NCI-H1105 (cell line): Measurements from ENCODE around the gene ARID2.

Experiments
- DNase-seq: peaks from one replicate; lab custom pipeline; 2025; lab: John Stamatoyannopoulos, UW

ARID2 gene

DNA sequence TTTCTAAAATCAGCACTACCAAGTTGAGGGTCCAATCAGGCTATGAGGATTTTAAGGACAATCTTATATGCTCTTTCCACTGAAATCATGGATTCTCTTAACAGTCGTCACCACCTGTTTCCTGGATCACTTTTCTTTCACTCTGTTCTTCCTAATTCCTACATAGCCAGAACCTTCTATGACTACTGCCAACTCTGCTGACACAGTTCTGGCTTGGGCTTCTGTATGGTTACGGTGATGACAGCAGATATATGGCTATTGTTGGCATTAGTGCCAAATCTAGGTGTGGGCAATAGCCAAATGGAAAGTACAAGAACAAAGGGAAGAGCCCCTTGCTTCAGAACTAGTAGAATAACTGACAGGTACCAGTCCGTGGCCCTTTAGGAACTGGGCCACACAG lies 124.0 kb downstream of the ARID2 start:
- DNase-seq = no peak

DNA sequence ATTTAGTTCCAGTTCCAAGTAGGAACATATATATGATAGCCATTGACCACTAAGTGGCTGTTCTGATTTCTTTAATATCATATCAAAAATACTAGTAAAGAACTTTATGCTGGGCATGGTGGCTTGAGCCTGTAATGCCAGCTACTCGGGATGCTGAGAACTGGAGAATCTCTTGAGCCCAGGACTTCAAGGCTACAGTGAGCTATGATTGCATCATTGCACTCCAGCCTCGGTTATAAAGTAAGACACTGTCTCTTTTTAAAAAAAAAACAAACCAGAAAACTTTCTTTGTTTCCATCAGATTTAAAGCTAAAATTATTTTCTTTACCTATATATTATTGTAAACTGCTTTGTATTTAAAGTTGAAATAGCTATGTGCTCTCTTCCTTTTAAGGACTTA lies 133.8 kb downstream of the ARID2 start:
- DNase-seq = no peak

DNA sequence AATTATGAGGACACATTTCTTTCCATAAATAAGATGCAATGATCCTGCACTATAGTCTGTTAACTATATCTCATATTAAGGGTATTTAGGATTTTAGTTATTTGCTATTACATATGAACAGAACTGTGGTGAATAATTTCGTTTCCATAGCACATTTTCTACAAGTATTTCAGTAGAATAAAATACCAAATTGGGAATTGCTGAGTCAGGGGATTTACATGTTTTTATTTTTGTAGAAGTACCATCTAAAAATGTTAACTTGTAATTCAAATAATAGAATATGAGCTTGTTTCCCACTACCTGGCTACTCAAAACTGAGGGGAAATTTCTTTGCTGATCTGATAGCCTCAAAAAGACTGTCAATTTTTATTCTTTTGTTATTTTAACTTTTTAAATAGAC lies 136.8 kb downstream of the ARID2 start:
- DNase-seq = no peak

DNA sequence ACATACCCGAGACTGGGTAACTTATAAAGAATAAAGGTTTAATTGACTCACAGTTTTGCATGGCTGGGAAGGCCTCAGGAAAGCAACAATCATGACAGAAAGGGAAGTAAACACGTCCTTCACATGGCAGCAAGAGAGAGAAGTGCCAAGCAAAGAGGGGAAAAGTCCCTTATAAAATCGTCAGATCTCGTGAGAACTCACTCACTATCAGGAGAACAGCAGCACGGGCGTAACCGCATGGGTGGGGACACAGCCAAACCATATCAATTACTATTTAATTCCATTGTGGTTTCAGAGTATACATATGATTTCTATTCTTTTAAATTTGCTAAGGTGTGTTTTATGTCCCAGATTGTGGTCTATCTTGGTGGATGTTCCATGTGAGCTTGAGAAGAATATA lies 142.9 kb downstream of the ARID2 start:
- no peak for DNase-seq

DNA sequence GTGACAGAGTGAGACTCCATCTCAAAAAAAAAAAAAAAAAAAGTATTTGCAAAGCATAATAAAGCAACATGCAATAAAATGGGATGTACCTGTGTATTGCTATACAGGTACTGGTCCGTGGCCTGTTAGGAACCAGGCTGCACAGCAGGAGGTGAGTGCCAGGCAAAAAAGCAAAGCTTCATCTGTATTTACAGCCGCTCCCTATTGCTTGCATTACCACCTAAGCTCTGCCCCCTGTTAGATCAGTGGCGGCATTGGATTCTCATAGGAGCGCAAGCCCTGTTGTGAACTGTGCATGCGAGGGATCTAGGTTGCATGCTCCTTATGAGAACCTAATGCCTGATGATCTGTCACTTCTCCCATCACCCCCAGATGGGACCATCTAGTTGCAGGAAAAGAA lies 147.6 kb downstream of the ARID2 start:
- no peak for DNase-seq

DNA sequence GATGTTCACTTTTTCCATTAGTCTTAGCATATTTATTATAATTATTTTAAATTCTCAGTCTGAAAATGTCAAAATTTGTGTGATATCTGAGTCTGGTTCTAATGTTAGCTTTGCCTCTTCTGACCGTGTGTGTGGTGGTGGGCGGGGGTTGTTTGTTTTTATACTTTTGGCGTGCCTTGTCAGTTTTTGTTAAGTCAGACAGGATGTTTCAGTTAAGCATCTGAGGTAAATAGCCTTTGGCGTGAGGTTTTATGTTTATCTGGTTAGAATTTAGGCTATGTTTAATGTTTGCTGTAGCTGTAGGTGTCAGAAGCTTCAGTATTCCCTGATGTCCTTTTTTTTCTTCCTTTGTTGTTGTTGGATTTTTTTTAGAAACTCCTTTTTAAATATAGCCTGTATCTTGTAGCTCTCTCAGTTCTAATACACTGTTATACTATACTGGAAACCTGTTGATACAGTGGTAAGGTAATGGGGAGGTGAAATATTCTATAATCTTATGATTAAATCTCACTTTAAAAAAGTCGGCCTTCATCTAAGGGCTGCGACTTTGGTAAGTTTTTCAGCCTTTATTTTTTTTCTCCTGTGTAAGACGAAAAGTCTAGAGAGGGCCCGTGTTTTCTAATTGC lies 149.2 kb downstream of the ARID2 start:
- no peak for DNase-seq

DNA sequence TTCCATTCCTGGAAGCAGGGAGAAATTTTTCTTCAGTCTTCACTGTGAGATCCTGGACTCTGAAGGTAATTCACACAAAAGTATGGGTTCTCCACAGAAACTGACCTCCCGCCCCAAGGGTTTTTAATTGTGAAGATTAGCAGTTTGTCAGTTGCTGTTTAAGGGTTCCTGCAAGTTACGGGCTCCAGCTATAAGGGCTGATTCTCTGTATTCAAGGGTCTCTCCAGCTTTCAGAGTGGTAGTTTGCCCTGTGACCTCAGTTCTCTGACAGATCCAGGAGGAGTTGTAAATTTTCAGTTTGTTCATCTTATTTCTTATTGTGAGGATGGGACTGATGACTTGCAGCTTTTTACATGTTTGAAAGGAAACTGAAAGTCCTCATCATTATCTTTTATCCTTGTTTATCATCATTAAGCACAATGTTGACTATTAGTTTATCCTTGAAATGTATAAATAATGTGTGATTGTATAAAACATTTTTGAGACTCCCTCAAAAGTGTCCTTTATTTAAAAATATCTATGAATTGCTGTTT lies 149.9 kb downstream of the ARID2 start:
- DNase-seq = no peak

DNA sequence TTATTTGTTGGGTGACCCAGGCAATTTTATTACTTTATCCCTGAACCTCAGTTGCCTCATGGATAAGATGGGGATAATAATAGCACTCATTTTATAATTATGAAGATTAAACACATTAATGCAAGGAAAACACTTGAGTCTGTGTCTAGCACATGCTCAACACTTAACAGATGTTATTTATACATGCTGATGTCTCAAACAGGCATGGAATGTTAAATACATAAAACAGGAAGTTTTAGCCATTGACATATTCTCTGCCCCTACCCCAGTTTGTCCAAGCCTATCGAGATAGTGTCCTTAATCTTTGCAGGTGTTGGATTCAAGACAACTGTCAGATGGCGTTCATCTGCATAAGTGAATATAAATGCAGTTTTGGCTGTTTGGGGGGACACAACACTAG lies 151.0 kb downstream of the ARID2 start:
- DNase-seq = no peak

DNA sequence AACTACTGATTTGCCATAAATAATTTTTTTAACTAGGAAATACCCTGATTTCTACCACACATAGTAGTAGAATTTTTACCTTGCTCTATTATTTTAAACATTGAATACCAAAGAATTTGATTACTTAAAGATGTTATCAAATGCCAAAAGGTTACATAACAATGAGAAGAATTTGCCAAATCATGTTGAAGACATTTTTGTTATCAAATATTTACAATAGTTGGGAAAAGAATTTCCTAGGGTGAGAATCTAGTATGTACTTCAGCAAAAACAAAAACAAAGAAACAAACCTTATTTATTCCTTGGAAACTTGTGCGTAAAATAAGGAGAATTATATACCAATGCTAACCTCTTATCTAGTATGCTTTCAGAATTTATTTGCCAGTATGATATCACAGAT lies 153.7 kb downstream of the ARID2 start:
- DNase-seq = no peak

DNA sequence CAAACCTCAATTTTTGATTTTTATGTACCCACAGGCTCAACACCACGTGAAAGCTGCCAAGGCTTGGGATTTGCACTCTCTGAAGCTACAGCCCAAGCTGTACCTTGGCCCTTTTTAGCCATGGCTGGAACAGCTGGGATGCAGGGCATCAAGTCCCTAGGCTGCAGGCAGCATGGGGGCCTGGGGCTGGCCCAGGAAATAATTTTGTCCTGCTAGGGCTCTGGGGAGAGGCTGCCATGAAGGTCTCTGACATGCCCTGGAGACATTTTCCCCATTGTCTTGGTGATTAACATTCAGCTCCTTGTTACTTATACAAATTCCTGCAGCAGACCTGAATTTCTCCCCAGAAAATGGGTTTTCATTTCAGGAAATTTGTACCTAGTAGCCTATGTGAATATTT lies 157.2 kb downstream of the ARID2 start:
- DNase-seq = no peak

DNA sequence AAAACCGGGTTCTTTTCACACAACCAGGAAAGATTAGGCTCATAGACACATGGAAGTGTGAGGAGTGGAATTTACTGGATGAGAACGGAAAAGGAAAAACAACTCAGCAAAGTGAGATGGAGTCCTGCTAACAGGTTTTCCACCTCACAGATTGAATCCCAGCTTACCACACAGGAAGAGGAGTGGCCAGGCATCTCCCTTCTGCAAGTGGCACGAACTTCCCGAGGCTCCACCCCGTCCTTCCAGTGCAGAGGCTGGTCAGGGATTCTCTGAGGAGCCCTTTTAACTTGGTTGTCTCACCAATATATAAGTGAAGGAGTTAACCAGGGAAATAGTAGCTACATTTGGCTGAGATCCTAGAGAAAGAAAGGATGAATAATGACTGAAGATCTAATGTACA lies 158.0 kb downstream of the ARID2 start:
- no peak for DNase-seq

DNA sequence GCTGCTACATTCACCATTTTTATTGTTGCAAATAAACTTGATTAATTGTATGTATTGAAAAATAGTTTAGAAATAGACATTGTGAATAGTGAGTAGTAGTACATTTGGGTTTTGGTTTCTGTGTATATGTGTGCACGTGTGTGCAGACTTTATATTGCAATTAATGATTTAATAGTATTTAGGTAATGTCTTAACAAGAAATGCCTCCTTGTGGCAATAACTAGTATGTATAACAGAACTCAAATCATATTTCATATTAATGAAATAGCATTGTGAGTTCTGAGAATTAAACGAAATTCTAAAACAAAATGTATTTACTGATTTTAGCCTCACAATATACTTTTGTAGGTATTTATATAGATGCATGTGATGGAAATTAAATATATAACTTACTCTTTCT lies 160.8 kb downstream of the ARID2 start:
- DNase-seq = no peak

DNA sequence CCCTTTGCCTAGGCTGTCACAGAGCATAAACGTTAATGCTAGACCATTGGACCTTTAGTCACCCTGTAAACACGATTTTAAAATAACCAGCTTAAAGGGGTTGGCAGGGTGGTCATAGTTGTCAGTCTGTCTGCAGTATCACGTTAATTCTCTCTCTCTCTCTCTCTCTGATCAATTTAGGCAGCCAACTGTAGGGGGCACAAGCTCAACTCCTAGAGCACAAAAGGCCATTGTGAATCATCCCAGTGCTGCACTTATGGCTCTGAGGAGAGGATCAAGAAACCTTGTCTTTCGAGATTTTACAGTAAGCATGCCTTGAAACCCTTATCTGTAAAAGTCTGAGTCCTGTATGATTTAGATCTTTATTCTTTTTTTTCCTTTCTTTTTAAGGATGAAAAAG lies 163.7 kb downstream of the ARID2 start:
- DNase-seq = no peak

DNA sequence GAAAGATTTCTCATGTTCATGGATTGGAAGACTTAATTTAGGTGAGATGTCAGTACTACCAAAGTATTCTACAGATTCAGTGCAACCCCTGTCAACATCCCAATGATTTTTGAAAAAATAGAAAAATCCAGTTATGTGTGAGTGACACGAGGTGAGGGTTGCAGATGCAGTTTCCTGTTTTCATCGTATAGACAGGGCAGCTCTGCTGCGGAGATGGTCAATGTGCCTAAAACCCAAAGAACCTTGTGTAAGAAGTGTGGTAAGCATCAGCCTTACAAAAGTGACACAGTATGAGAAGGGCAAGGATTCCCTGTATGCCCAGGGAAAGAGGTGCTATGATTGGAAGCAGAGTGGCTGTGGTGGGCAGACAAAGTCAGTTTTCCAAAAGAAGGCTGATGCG lies 166.5 kb downstream of the ARID2 start:
- no peak for DNase-seq

DNA sequence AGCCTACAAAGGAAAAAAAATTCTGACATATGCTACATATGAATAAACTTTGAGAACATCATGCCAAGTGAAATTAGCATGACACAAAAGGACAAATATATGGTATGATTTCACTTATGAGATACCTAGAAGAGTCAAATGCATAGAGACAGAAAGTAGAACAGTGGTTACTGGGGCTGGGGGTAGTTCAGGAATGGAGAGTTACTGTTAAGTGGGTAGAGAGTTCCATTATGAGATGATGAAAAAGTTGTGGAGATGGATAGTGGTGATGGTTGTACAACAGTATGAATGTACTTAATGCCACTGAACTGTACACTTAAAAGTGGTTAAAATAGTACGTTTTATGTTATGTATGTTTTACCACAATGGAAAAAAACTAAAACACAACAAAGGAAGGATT lies 168.6 kb downstream of the ARID2 start:
- DNase-seq = no peak

DNA sequence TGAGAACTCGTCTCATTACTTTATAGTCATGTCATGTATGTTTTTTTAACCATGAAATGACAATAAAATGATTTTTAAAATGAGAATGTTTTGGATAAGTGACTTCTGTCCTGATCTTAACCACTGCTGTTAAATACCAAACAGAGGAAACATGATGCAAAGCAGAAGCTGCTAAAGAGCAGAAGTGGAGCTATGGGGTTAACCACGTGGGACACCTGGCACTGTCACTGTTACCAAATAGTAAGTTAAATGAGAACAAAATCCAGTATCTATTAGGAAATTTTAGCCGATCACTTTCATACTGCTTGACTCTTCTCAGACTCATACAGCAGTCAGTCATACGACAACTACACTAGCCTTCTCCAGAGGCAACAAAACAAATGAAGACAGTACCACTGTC lies 178.4 kb downstream of the ARID2 start:
- DNase-seq = no peak

DNA sequence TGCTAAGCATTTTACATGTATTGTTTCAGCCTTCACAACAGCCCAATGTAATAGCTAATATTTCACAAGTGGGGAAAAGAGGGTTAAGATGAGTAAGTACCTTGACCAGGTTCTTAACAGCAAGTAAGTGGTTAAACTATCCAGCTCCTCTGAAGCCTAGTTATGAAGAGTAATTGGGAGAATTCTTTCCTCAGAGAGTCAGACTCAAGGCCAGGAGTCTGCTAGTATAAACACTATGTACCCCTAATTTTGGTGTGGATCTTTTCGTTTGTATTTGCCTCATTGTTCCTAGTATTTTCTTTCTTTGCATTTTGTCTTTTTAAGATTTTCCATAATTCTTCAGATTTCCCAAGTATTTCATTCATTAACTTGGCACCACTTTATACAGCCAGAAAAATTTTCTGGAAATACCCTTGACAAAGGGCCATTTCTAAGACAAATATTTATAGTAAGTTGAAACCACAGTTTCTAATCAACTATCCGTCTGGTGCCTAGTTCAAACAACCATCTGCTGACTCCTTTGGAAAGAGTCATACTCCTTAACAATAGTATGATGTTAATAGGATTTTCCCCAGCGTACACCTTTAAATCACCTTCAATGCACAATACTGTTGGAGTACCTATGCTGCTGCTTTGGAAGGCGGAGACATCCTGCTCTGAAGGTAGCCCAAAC lies 179.7 kb downstream of the ARID2 start:
- DNase-seq = no peak

DNA sequence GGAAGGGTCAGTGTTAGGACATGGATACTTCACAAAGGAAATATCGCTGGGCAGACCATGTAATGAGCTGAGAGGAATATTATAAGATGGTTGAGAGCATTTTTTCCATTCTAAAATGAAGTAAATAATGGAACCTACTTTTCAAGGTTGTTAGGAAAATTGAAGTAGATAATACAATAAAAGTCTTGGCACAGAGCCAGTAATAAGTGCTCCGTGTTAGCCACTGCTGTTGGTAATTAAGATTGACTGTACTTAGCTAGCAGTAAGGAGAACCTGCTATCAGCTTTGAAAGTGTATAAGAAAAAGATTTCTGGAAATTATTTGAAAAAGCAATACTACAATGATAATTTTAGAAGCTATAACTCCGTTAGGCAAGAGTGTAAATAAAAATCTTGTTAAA lies 183.3 kb downstream of the ARID2 start:
- DNase-seq = peak; percentile 88

DNA sequence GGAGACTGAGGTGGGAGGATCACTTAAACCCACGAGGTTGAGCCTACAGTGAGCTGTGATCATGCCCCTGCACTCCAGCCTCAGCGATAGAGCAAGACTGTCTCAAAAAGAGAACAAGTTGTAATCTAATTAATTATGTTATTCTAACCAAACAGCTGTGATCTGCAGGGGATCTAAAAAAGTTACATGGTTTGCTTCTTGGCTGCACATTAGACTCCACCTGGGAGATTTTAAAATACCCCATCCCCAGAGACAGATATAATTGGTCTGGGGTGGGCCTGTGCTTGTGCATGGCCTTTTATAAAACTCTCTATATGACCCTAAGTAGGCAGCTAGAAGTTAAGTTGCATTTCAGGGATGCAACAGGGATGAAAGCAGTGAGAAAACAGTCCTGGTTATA lies 184.1 kb downstream of the ARID2 start:
- DNase-seq = no peak

DNA sequence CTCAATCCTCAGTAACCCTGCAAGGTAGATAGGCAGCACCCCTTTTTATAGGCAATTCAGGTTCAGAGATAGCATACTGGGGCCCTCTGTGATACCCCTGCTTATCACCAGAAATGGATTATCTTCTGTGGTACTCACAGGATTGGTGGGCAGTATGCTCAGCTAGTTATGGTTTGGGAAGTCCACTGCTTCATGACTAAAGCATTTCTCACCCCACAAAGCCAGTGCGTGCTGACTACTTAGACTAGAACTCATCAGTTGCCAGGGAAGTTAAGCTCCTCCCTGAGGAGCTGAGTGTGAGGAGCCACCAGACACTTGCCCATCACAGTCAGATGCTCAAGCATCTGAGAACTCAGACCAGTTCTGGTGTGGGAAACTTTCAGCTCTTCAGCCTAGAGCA lies 184.6 kb downstream of the ARID2 start:
- no peak for DNase-seq

DNA sequence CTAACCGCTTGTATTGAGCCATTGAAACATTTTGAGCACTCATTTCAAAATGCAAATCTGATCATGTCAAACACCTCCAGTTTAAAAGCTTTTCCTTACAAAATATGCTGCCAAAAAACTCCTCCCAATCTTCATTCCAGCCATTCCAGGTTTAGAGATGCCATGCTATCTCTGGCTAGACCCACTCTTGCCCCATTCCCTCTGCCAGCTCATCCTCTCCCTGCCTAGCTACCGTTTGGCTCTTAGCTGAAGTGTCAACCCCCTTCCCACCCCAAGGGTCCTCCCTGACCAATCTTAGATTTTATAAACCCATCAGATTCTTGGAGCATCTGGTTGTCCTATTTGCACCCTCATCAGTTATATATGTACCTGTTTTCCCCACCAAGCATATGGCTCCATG lies 185.9 kb downstream of the ARID2 start:
- no peak for DNase-seq

DNA sequence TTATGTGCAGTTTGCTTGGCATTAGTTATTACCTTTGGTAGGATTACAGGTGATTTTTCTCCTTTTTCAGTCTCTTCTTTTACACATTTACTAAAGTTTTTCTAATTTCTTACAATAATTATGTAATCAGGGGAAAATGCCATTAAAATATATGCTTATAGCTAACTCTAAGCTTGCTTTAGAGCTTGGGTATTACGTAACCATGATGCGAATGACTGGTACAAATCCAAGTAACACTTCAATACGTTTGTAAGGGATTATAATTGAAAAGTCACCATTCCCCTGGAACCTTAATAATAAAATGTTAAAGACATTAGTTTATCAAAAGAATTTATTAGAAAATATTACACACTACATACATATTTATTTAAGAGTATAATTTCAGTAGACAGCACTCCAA lies 189.3 kb downstream of the ARID2 start:
- no peak for DNase-seq

DNA sequence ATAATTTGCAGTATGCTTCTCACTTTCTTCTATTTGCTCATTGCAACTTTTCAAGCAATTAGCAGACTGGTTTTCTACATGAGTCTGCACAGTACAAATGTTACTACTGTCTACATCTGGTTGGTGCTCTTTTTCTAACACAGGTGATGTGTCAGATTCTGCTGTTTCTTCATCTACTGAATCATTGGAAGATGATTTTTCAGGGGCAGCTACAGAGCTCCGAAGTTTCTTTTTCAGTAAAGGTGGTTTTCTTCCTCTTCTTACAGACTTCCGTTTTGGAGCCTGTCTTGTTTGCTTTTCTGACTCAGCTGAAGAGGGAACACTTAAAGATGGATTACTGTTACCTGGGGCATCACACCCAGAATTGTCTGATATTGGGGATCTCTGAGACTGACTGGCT lies 198.8 kb downstream of the ARID2 start:
- DNase-seq = no peak

DNA sequence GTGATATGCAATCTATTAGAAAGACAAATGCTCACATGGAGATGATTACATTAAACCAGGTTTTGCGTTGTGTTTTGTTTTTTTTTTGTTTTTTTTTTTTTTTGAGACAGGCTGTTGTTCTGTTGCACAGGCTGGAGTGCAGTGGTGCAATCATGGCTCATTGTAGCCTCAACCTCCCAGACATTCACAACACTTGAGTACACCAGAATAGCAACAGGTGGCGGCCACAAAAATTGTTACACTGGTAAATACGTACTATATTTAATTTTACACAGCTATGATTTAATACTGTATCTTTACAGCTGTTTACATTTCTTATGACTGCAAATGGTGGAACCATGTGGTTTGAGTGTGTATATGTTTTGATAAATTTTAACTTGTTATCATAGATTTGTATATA lies 200.9 kb downstream of the ARID2 start:
- no peak for DNase-seq
